OCI-LY7 (cell line): ENCODE data around the gene NFATC1. TPM values are rescaled to one million over a fixed set of nuclear protein-coding genes. Genes with fewer than 3 reads are reported as not detected.

Experiments
- BruUV-seq: library from RNA; stranded (reverse); fragments of 400-500 nt; replicated peaks from 2 replicates; lab custom pipeline; 2021; lab: Mats Ljungman, UMichigan
- CTCF ChIA-PET: fragments of 300-600 bp; sonication (Branson Sonifier 250); formaldehyde crosslinking; loops from one replicate; lab custom pipeline; 2022; ENCODE audit warnings: antibody characterized with exemption; ENCODE audit not compliant: unreplicated experiment; lab: Charles Lee
- POLR2A ChIA-PET: fragments of 300-600 bp; sonication (Branson Sonifier 250); formaldehyde crosslinking; loops from one replicate; lab custom pipeline; 2022; ENCODE audit warnings: antibody characterized with exemption; lab: Charles Lee
- DNase-seq: peaks from one replicate; pipeline ENCODE4 v3.0.0-alpha.2; 2015; ENCODE audit warnings: low spot score
- H2AFZ ChIP-seq: fragments of 200-600 bp; sonication (generic), shearing (Covaris generic); 2 replicates; pipeline ENCODE4 v1.6.1; 2014; ENCODE audit warnings: mild to moderate bottlenecking, antibody characterized with exemption, low read length, moderate library complexity
- H3K27ac ChIP-seq: fragments of 200-600 bp; sonication (generic); 2 replicates; pipeline ENCODE4 v1.5.1; 2014; ENCODE audit warnings: mixed run types, low read depth, mild to moderate bottlenecking, moderate library complexity, low read length, inconsistent platforms; ENCODE audit not compliant: poor library complexity, severe bottlenecking
- H3K36me3 ChIP-seq: fragments of 200-600 bp; sonication (generic); 2 replicates; pipeline ENCODE4 v1.6.1; 2014; ENCODE audit warnings: mild to moderate bottlenecking, antibody characterized with exemption, low read length, moderate library complexity, mixed read lengths; ENCODE audit not compliant: insufficient read depth
- H3K4me1 ChIP-seq: fragments of 200-600 bp; sonication (generic); 2 replicates; pipeline ENCODE4 v1.5.1; 2014; ENCODE audit warnings: mild to moderate bottlenecking, low read length; ENCODE audit not compliant: insufficient read depth, poor library complexity, severe bottlenecking
- H3K4me2 ChIP-seq: fragments of 200-600 bp; sonication (generic); 2 replicates; pipeline ENCODE4 v1.6.1; 2014; ENCODE audit warnings: mild to moderate bottlenecking, low read length
- H3K4me3 ChIP-seq: fragments of 200-600 bp; sonication (generic); 2 replicates; pipeline ENCODE4 v1.5.1; 2014; ENCODE audit warnings: mild to moderate bottlenecking, low read depth, low read length; ENCODE audit not compliant: poor library complexity, severe bottlenecking
- H3K79me2 ChIP-seq: fragments of 200-600 bp; sonication (generic); 2 replicates; pipeline ENCODE4 v1.6.1; 2016; ENCODE audit warnings: low read depth, mild to moderate bottlenecking, low read length, moderate library complexity, mixed read lengths; ENCODE audit not compliant: insufficient read depth
- H3K9me2 ChIP-seq: fragments of 200-600 bp; sonication (generic); 2 replicates; pipeline ENCODE4 v1.6.1; 2016; ENCODE audit warnings: mild to moderate bottlenecking, low read length, mixed read lengths; ENCODE audit not compliant: insufficient read depth
- H3K9me3 ChIP-seq: fragments of 200-600 bp; sonication (generic); 2 replicates; pipeline ENCODE4 v1.6.1; 2014; ENCODE audit warnings: mild to moderate bottlenecking, mixed run types, low read length, mixed read lengths
- H4K20me1 ChIP-seq: fragments of 200-600 bp; sonication (generic); 2 replicates; pipeline ENCODE4 v1.6.1; 2014; ENCODE audit warnings: mild to moderate bottlenecking, antibody characterized with exemption, low read length, moderate library complexity, mixed read lengths; ENCODE audit not compliant: insufficient read depth
- CTCF ChIP-seq: fragments of 200-600 bp; sonication (generic); conservative IDR thresholded peaks from 2 replicates; pipeline ENCODE4 v1.5.1; 2014; ENCODE audit warnings: mild to moderate bottlenecking, antibody characterized with exemption, low read length, moderate library complexity, mixed read lengths
- EZH2phosphoT487 ChIP-seq: fragments of 200-600 bp; sonication (generic); IDR thresholded peaks from 2 replicates; pipeline ENCODE4 v1.6.1; 2018; ENCODE audit warnings: low read depth, borderline replicate concordance, mild to moderate bottlenecking, mixed run types, antibody characterized with exemption, low read length, moderate library complexity, mixed read lengths
- intact Hi-C: fragments of 100-400 bp; cut with micrococcal nuclease; formaldehyde crosslinking; loops from one replicate; pipeline ENCODE4 v1.10.0; 2022; ENCODE audit not compliant: unreplicated experiment
- total RNA-seq, 2 experiments: library from RNA; depleted of rRNA in 1 of 2; stranded (reverse); fragments of >200 nt in 1 of 2; shearing (Covaris generic) in 1 of 2; gene quantifications; 2 replicates each; pipeline ENCODE4 v1.2.3, GENCODE V29; 2014 to 2022

Gene NFATC1
- total RNA-seq, 2 experiments from 2014 or later = 23.6 to 50.4 TPM

DNA sequence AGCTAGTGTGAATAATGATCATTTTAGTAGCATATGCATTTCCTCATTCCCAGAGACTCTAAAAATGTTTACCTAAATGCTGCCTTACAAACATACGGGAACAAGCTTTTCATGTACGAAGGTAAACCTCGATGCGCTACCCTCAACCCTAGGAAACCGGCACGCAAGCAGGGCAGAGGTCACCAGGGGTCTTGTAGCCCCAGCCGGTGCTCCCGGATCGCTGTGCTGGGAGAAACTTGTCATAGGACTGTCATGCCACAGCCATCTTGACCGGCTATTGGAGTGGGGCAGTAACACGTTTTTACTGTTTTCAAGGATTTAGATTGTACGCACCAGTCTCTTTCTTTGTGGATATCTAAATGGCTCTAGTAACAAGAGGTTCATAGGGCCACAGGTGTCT is 34.8 kb upstream of the NFATC1 start:
- Histone ChIP-seq H4K20me1 (no peaks in the 10 kb centered on the region), H3K27ac (no peak overlapping the region), H3K4me3 (no peak overlapping the region), H2AFZ (no peak overlapping the region), H3K36me3 (peaks cover 8% of the 10 kb centered on the region), H3K9me2 (no peaks in the 10 kb centered on the region), H3K4me2 (no peak overlapping the region), H3K79me2 (no peaks in the 10 kb centered on the region), H3K4me1 (no peaks in the 10 kb centered on the region), H3K9me3 (no peaks in the 10 kb centered on the region)
- DNase-seq = no peak
- POLR2A ChIA-PET = no interaction called here
- intact Hi-C loops = no loop called here
- BruUV-seq = no TSS peak
- TF ChIP-seq CTCF = no peak
- TF ChIP-seq EZH2phosphoT487 = no peak
- CTCF ChIA-PET = no interaction called here

- TF ChIP-seq CTCF (no peak), EZH2phosphoT487 (no peak)
- no peaks in the 10 kb centered on the region for H3K4me1 ChIP-seq
- no peaks in the 10 kb centered on the region for H3K79me2 ChIP-seq
- no peak overlapping the region for H3K4me3 ChIP-seq
- no peaks in the 10 kb centered on the region for H3K9me2 ChIP-seq
- no peaks in the 10 kb centered on the region for H4K20me1 ChIP-seq
- no peak overlapping the region for H3K27ac ChIP-seq
- DNase-seq = no peak
- H3K36me3 ChIP-seq = peaks cover 8% of the 10 kb centered on the region
- no peaks in the 10 kb centered on the region for H3K9me3 ChIP-seq
- POLR2A ChIA-PET = interaction anchor here (0.9 kb wide), 1 partner anchor 17 kb away, joined by 3 read pairs; no protein-coding TSS in a partner anchor
- H2AFZ ChIP-seq = no peak overlapping the region
- no peak overlapping the region for H3K4me2 ChIP-seq
- intact Hi-C loops = no loop called here
- no TSS peak for BruUV-seq
- CTCF ChIA-PET = no interaction called here
These were observed 33.8 kb upstream of the NFATC1 start for GRCh38 chr18:79361766-79362522.

- H3K4me2 ChIP-seq = no peak overlapping the region
- H3K27ac ChIP-seq = no peak overlapping the region
- intact Hi-C loops = no loop called here
- peaks cover 4% of the 10 kb centered on the region; the same call in 1 of the 2 replicates for H3K36me3 ChIP-seq
- H3K79me2 ChIP-seq = no peaks in the 10 kb centered on the region
- TF ChIP-seq CTCF (no peak), EZH2phosphoT487 (no peak)
- no peaks in the 10 kb centered on the region for H3K4me1 ChIP-seq
- H3K9me2 ChIP-seq = no peaks in the 10 kb centered on the region
- no peak for DNase-seq
- ChIA-PET CTCF (no interaction called here), POLR2A (no interaction called here)
- H2AFZ ChIP-seq = no peak overlapping the region
- no TSS peak for BruUV-seq
- H3K4me3 ChIP-seq = no peak overlapping the region
- no peaks in the 10 kb centered on the region for H4K20me1 ChIP-seq
- no peaks in the 10 kb centered on the region for H3K9me3 ChIP-seq
These were observed 30.0 kb upstream of the NFATC1 start for GRCh38 chr18:79365701-79366100.
